Measurements from ENCODE around the gene GPNMB. TPM values are rescaled to one million over a fixed set of nuclear protein-coding genes. Genes with fewer than 3 reads are reported as not detected.

GPNMB gene
- total RNA-seq, 1 experiment from 2014 or later, result 112 TPM

- DNase-seq (ENCODE audit: low spot score), result no peak
These were observed 25.7 kb downstream of the GPNMB start for GRCh38 chr7:23272275-23272674.

GRCh38 chr7:23273141-23273599 lies 26.6 kb downstream of the GPNMB start:
- peak; percentile 100 for DNase-seq (ENCODE audit: low spot score)

GRCh38 chr7:23275912-23276311 lies 29.3 kb downstream of the GPNMB start:
- DNase-seq (ENCODE audit: low spot score), result no peak

- DNase-seq (ENCODE audit: low spot score), result no peak
These were observed 29.8 kb downstream of the GPNMB start for GRCh38 chr7:23276376-23276775.

- DNase-seq (ENCODE audit: low spot score), result no peak
These were observed 30.4 kb downstream of the GPNMB start for GRCh38 chr7:23276947-23277346.

- DNase-seq (ENCODE audit: low spot score), result peak; percentile 88
These were observed 30.9 kb downstream of the GPNMB start for GRCh38 chr7:23277359-23277989.

GRCh38 chr7:23279819-23280525 lies 33.4 kb downstream of the GPNMB start:
- DNase-seq (ENCODE audit: low spot score), result no peak

GRCh38 chr7:23283086-23283485 lies 36.5 kb downstream of the GPNMB start:
- DNase-seq (ENCODE audit: low spot score), result no peak

GRCh38 chr7:23284871-23285270 lies 38.3 kb downstream of the GPNMB start:
- DNase-seq (ENCODE audit: low spot score), result no peak

- no peak for DNase-seq (ENCODE audit: low spot score)
These were observed 39.4 kb downstream of the GPNMB start for GRCh38 chr7:23285657-23286646.

GRCh38 chr7:23287612-23288011 lies 41.0 kb downstream of the GPNMB start:
- DNase-seq (ENCODE audit: low spot score), result no peak

GRCh38 chr7:23290993-23291392 lies 44.4 kb downstream of the GPNMB start:
- DNase-seq (ENCODE audit: low spot score), result no peak

GRCh38 chr7:23291957-23292560 lies 45.5 kb downstream of the GPNMB start:
- DNase-seq (ENCODE audit: low spot score), result no peak

GRCh38 chr7:23292623-23293022 lies 46.0 kb downstream of the GPNMB start:
- no peak for DNase-seq (ENCODE audit: low spot score)

- DNase-seq (ENCODE audit: low spot score), result no peak
These were observed 47.0 kb downstream of the GPNMB start for GRCh38 chr7:23293500-23294073.

- DNase-seq (ENCODE audit: low spot score), result no peak
These were observed 48.2 kb downstream of the GPNMB start for GRCh38 chr7:23294549-23295400.

GRCh38 chr7:23295401-23295697 lies 48.8 kb downstream of the GPNMB start:
- DNase-seq (ENCODE audit: low spot score), result no peak

GRCh38 chr7:23298141-23298881 lies 51.7 kb downstream of the GPNMB start:
- no peak for DNase-seq (ENCODE audit: low spot score)

GRCh38 chr7:23298885-23299769 lies 52.6 kb downstream of the GPNMB start, which contains the start of gene MALSU1:
Gene MALSU1, plus strand, starts transcription at chr7:23299339. Its CDS starts 14 bp downstream, at chr7:23299353.
- peak; percentile 99 for DNase-seq (ENCODE audit: low spot score)

All from H4 (cell line).